Smooth muscle cell (in vitro differentiated cells): ENCODE measurements around the gene ALLC. TPM values are rescaled to one million over a fixed set of nuclear protein-coding genes. Genes with fewer than 3 reads are reported as not detected.

ENCODE experiments used
- DNase-seq: peaks from one replicate; lab custom pipeline; 2025; ENCODE audit not compliant: unreplicated experiment; lab: John Stamatoyannopoulos, UW
- H2AFZ ChIP-seq: fragments of 200-600 bp; sonication (generic); 2 replicates; pipeline ENCODE4 v1.6.0; 2016; ENCODE audit warnings: antibody characterized with exemption, low read depth, mild to moderate bottlenecking
- H3F3A ChIP-seq: fragments of 200-600 bp; sonication (generic); 2 replicates; pipeline ENCODE4 v1.6.0; 2017; ENCODE audit warnings: antibody characterized with exemption, low read depth
- H3K27ac ChIP-seq: fragments of 200-600 bp; sonication (generic); 2 replicates; pipeline ENCODE4 v1.5.1; 2016; ENCODE audit warnings: low read depth, mild to moderate bottlenecking
- H3K27me3 ChIP-seq: fragments of 200-600 bp; sonication (generic); 2 replicates; pipeline ENCODE4 v1.6.1; 2016; ENCODE audit warnings: low read depth, mild to moderate bottlenecking
- H3K36me3 ChIP-seq: fragments of 200-600 bp; sonication (generic); 2 replicates; pipeline ENCODE4 v1.5.1; 2016; ENCODE audit warnings: low read depth
- H3K4me1 ChIP-seq: fragments of 200-600 bp; sonication (generic); 2 replicates; pipeline ENCODE4 v1.5.1; 2016; ENCODE audit warnings: low read depth
- H3K4me2 ChIP-seq: fragments of 200-600 bp; sonication (generic); 2 replicates; pipeline ENCODE4 v1.6.0; 2016; ENCODE audit warnings: mild to moderate bottlenecking
- H3K4me3 ChIP-seq: fragments of 200-600 bp; sonication (generic); 2 replicates; pipeline ENCODE4 v1.5.1; 2016; ENCODE audit warnings: mild to moderate bottlenecking
- H3K79me2 ChIP-seq: fragments of 200-600 bp; sonication (generic); 2 replicates; pipeline ENCODE4 v1.6.0; 2016; ENCODE audit warnings: low read depth, mild to moderate bottlenecking
- H3K9ac ChIP-seq: fragments of 200-600 bp; sonication (generic); 2 replicates; pipeline ENCODE4 v1.6.0; 2016; ENCODE audit warnings: low read depth
- H3K9me3 ChIP-seq: fragments of 200-600 bp; sonication (generic); replicated peaks from 2 replicates; pipeline ENCODE4 v1.5.1; 2016; ENCODE audit warnings: low read depth
- H4K20me1 ChIP-seq: fragments of 200-600 bp; sonication (generic); 2 replicates; pipeline ENCODE4 v1.6.0; 2016; ENCODE audit warnings: low read depth
- WGBS: methylation state at CpG from one replicate; pipeline ENCODE4 v1.1.7; 2016; ENCODE audit warnings: low lambda C conversion rate; 5-methylcytosine and 5-hydroxymethylcytosine counted together
- polyA plus RNA-seq: library from polyadenylated mRNA; unstranded; fragments of >200 nt; fragmentation: Nextera tagmentation; extraction: Ambion mirVana; gene quantifications from 2 replicates; pipeline ENCODE4 v1.2.1, GENCODE V29; 2016
- total RNA-seq: library from RNA; depleted of rRNA; stranded (reverse); fragments of >200 nt; gene quantifications from 2 replicates; pipeline ENCODE4 v1.2.3, GENCODE V29; 2014
- TF ChIP-seq, protein P1 (sequence below): fragments of 200-600 bp; sonication (generic); IDR thresholded peaks from 2 replicates; pipeline ENCODE4 v1.5.1; 2017; ENCODE audit warnings: borderline replicate concordance, mild to moderate bottlenecking, antibody characterized with exemption; ENCODE audit not compliant: insufficient read depth, poor library complexity, severe bottlenecking

Gene ALLC
- total and polyA plus RNA-seq, 2 experiments from 2014 or later: not detected

- 96% methylated on average over 18 of the region's 18 CpGs for WGBS
- H3K36me3 ChIP-seq: no peaks in the 10 kb centered on the region
- H3K27me3 ChIP-seq: no peaks in the 10 kb centered on the region
- H4K20me1 ChIP-seq: no peaks in the 10 kb centered on the region
- H3K9ac ChIP-seq: no peak overlapping the region
- H3K79me2 ChIP-seq: no peaks in the 10 kb centered on the region
- no peak overlapping the region for H3K27ac ChIP-seq
- no peaks in the 10 kb centered on the region for H3F3A ChIP-seq
- TF ChIP-seq, protein P1, sequence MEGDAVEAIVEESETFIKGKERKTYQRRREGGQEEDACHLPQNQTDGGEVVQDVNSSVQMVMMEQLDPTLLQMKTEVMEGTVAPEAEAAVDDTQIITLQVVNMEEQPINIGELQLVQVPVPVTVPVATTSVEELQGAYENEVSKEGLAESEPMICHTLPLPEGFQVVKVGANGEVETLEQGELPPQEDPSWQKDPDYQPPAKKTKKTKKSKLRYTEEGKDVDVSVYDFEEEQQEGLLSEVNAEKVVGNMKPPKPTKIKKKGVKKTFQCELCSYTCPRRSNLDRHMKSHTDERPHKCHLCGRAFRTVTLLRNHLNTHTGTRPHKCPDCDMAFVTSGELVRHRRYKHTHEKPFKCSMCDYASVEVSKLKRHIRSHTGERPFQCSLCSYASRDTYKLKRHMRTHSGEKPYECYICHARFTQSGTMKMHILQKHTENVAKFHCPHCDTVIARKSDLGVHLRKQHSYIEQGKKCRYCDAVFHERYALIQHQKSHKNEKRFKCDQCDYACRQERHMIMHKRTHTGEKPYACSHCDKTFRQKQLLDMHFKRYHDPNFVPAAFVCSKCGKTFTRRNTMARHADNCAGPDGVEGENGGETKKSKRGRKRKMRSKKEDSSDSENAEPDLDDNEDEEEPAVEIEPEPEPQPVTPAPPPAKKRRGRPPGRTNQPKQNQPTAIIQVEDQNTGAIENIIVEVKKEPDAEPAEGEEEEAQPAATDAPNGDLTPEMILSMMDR: no peak
- H2AFZ ChIP-seq: no peak overlapping the region
- no peak overlapping the region for H3K4me2 ChIP-seq
- H3K4me3 ChIP-seq: no peak overlapping the region
- H3K9me3 ChIP-seq: no peaks in the 10 kb centered on the region
- DNase-seq: no peak
- H3K4me1 ChIP-seq: no peaks in the 10 kb centered on the region
Measured at GRCh38 chr2:3642521-3643215, 15.3 kb upstream of the ALLC start.

DNA sequence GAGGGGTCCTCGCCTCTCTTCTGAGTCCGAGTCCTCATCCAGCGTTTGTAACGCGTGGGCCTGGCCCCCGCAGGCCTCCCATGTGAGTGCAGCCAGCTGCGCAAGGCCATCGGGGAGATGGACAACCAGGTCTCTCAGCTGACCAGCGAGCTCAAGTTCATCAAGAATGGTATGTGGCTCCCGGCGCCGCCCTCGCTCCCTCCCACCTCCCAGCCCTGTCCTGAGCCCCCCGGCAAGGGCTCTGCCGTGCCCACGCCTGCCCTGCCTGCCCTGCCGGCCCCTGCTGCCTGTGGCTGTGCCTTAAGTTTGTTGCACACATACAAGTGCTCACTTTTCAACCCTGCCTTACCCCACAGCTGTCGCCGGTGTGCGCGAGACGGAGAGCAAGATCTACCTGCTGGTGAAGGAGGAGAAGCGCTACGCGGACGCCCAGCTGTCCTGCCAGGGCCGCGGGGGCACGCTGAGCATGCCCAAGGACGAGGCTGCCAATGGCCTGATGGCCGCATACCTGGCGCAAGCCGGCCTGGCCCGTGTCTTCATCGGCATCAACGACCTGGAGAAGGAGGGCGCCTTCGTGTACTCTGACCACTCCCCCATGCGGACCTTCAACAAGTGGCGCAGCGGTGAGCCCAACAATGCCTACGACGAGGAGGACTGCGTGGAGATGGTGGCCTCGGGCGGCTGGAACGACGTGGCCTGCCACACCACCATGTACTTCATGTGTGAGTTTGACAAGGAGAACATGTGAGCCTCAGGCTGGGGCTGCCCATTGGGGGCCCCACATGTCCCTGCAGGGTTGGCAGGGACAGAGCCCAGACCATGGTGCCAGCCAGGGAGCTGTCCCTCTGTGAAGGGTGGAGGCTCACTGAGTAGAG lies 14.4 kb upstream of the ALLC start:
- Histone ChIP-seq H3F3A (no peaks in the 10 kb centered on the region), H3K36me3 (no peaks in the 10 kb centered on the region), H3K79me2 (no peaks in the 10 kb centered on the region), H3K27me3 (no peaks in the 10 kb centered on the region), H2AFZ (no peak overlapping the region), H3K4me1 (no peaks in the 10 kb centered on the region), H3K9me3 (no peaks in the 10 kb centered on the region), H4K20me1 (no peaks in the 10 kb centered on the region), H3K9ac (no peak overlapping the region), H3K4me2 (no peak overlapping the region), H3K27ac (no peak overlapping the region), H3K4me3 (no peak overlapping the region)
- TF ChIP-seq, protein P1: no peak
- DNase-seq: no peak
- WGBS: 96% methylated on average over 42 of the region's 48 CpGs

DNA sequence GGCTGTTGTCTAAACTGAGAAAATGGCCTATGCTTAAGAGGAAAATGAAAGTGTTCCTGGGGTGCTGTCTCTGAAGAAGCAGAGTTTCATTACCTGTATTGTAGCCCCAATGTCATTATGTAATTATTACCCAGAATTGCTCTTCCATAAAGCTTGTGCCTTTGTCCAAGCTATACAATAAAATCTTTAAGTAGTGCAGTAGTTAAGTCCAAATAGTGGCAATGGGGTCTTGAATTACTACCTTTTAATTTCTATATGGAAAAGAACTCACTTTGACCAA lies 13.8 kb upstream of the ALLC start:
- H3F3A ChIP-seq: no peaks in the 10 kb centered on the region
- TF ChIP-seq, protein P1: no peak
- H4K20me1 ChIP-seq: no peaks in the 10 kb centered on the region
- no peaks in the 10 kb centered on the region for H3K4me1 ChIP-seq
- no peak overlapping the region for H3K4me3 ChIP-seq
- no peak overlapping the region for H3K27ac ChIP-seq
- H3K27me3 ChIP-seq: no peaks in the 10 kb centered on the region
- H3K9me3 ChIP-seq: no peaks in the 10 kb centered on the region
- no peaks in the 10 kb centered on the region for H3K36me3 ChIP-seq
- DNase-seq: no peak
- H3K9ac ChIP-seq: no peak overlapping the region
- no peaks in the 10 kb centered on the region for H3K79me2 ChIP-seq
- no peak overlapping the region for H3K4me2 ChIP-seq
- no peak overlapping the region for H2AFZ ChIP-seq
